Esophagus muscularis mucosa (tissue), 4 donors: ENCODE data around the gene MTMR12.
A peak's percentile ranks its signal among the peaks of the same experiment; 100 is the strongest.

Experiments
- CTCF ChIP-seq, 3 experiments: fragments of 200-600 bp in 2 of 3; fragments of 450-650 bp in 1 of 3; sonication (generic) in 2 of 3; IDR thresholded peaks; one replicate each; pipeline ENCODE4 v1.5.1; 2017 to 2019; ENCODE audit warnings: antibody characterized with exemption in 3 of 3, mild to moderate bottlenecking in 2 of 3, moderate library complexity in 1 of 3
- EP300 ChIP-seq: sonication (generic); formaldehyde crosslinking; IDR thresholded peaks from one replicate; pipeline ENCODE4 v1.6.1; 2017; ENCODE audit warnings: antibody characterized with exemption
- POLR2AphosphoS5 ChIP-seq, 2 donors: sonication (generic); formaldehyde crosslinking; IDR thresholded peaks; one replicate each; pipeline ENCODE4 v1.6.1; 2017; ENCODE audit warnings: antibody characterized with exemption in 2 of 2

DNA sequence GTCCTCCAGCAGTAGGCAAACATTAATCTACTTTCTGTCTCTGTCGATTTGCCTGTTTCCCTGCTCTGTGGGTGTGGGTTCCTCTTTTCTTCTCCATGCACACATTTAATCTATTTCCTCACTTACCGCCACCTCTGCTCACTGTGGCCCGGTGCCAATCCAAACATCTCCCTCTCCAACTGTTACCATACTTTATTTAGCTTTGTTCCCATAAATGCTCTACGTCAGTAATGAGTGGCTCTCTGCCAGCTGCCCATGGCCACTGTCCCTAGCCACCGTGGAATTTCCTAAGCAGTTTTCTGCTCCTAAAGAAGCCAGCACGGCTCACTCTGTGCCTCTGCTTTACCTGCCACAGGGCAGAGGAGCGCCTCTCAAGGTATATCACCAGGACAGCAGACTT lies 119.1 kb downstream of the MTMR12 start:
- peak; percentile 79 to 88 for TF ChIP-seq POLR2AphosphoS5 (IDR thresholded peaks at IDR 0.05)
- peak; percentile 85 for TF ChIP-seq EP300
- no peak for TF ChIP-seq CTCF (IDR thresholded peaks at IDR 0.05)
